SJCRH30 (cell line): Measurements from ENCODE around the gene CYP27C1. TPM values are rescaled to one million over a fixed set of nuclear protein-coding genes. Genes with fewer than 3 reads are reported as not detected.

Experiments used
- DNase-seq, 2 experiments: peaks; one replicate each; pipeline ENCODE4 v3.0.0-alpha.2; 2015 to 2020
- H3K27ac ChIP-seq: fragments of 250-450 bp; sonication (Bioruptor Pico); 2 replicates; pipeline ENCODE4 v1.5.1; 2020; ENCODE audit warnings: mild to moderate bottlenecking, moderate library complexity
- H3K27me3 ChIP-seq: fragments of 250-450 bp; sonication (Bioruptor Pico); 2 replicates; pipeline ENCODE4 v1.5.1; 2020; ENCODE audit warnings: mild to moderate bottlenecking, moderate library complexity
- H3K36me3 ChIP-seq: fragments of 250-450 bp; sonication (Bioruptor Pico); 2 replicates; pipeline ENCODE4 v1.5.1; 2020; ENCODE audit warnings: mild to moderate bottlenecking, moderate library complexity
- H3K4me1 ChIP-seq: fragments of 250-450 bp; sonication (Bioruptor Pico); 2 replicates; pipeline ENCODE4 v1.5.1; 2020; ENCODE audit warnings: mild to moderate bottlenecking, moderate library complexity
- H3K4me3 ChIP-seq: fragments of 250-450 bp; sonication (Bioruptor Pico); 2 replicates; pipeline ENCODE4 v1.5.1; 2020; ENCODE audit warnings: mild to moderate bottlenecking, moderate library complexity
- H3K9me3 ChIP-seq: fragments of 250-450 bp; sonication (Bioruptor Pico); replicated peaks from 2 replicates; pipeline ENCODE4 v1.5.1; 2020; ENCODE audit warnings: mild to moderate bottlenecking, moderate library complexity
- total RNA-seq: library from RNA; depleted of rRNA; stranded (reverse); fragments of >200 nt; shearing (Covaris generic); gene quantifications from 2 replicates; pipeline ENCODE4 v1.2.3, GENCODE V29; 2014

CYP27C1 gene
- total RNA-seq, 1 experiment from 2014 or later, result 0.30 TPM

DNA sequence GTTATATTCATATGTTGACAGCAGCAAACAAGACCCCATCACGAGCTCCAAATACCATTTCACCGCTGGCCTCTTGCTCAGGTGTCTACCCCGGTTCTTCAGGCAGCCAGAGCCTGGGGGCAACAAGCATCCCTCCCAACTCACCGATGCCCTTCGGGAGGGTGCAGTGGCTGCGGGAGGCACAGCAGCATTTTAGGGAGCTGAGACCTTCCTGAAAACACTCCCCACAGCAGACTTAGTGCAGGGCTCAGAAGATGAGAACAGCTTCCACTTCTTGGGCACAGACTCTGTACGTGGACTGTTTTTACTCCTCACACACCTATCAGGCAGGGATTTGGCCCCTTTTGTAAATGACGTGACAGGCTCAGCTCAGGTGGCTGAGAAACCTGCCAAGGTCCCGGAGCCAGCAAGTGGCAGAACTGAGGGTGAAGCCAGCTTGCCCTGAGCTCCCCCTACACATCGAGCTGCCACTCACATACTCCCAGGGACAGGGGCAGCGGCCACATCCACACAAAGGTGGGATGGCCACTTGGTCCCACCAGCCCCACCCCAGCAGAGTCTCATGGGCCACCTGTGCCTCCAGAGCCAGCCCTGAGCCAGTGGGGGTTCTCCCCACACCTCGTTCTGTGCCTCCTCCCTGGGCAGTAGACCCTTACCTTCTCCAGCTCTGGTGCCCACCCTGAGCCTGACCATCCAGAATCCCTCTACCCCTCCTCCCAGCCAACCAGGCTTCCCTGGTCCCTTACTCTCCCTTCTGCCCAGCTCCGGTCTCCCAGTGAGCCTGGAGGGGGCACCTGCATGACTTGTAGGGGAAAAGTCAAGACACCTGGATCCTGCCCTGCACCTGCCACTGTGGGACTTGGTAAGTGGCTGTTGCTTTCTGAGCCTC lies 28.5 kb downstream of the CYP27C1 start:
- no peak for DNase-seq
- H3K36me3 ChIP-seq, result no peaks in the 10 kb centered on the region
- H3K4me1 ChIP-seq, result no peaks in the 10 kb centered on the region
- no peak overlapping the region for H3K27ac ChIP-seq
- no peak overlapping the region for H3K4me3 ChIP-seq
- H3K9me3 ChIP-seq, result no peaks in the 10 kb centered on the region
- no peaks in the 10 kb centered on the region for H3K27me3 ChIP-seq

DNA sequence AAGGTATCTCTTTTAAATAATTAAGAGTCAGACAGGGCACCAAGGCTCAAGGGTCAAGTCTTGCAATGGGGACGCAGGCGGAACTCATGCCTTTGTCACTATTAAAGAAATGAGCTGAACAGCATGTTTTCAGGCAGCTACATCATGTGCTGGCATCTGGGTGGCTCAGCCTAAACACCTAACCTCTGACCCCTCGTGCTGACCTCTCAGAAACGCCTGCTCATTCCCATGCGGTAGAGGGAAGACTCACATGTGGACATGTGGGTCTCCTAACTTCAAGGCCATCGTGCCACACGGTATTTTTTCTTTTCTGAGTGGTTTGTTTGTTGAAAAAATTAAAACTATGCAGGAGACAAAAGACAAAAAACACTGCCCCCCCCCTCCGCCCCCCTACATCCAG lies 31.3 kb downstream of the CYP27C1 start:
- Histone ChIP-seq H3K4me3 (no peak overlapping the region), H3K36me3 (no peaks in the 10 kb centered on the region), H3K27me3 (no peaks in the 10 kb centered on the region), H3K27ac (no peak overlapping the region), H3K9me3 (no peaks in the 10 kb centered on the region), H3K4me1 (no peaks in the 10 kb centered on the region)
- DNase-seq, result no peak

GRCh38 chr2:127187831-127188230 lies 32.3 kb downstream of the CYP27C1 start:
- DNase-seq, result no peak
- Histone ChIP-seq H3K9me3 (no peaks in the 10 kb centered on the region), H3K4me1 (no peaks in the 10 kb centered on the region), H3K36me3 (no peaks in the 10 kb centered on the region), H3K4me3 (no peak overlapping the region), H3K27me3 (no peaks in the 10 kb centered on the region), H3K27ac (no peak overlapping the region)

DNA sequence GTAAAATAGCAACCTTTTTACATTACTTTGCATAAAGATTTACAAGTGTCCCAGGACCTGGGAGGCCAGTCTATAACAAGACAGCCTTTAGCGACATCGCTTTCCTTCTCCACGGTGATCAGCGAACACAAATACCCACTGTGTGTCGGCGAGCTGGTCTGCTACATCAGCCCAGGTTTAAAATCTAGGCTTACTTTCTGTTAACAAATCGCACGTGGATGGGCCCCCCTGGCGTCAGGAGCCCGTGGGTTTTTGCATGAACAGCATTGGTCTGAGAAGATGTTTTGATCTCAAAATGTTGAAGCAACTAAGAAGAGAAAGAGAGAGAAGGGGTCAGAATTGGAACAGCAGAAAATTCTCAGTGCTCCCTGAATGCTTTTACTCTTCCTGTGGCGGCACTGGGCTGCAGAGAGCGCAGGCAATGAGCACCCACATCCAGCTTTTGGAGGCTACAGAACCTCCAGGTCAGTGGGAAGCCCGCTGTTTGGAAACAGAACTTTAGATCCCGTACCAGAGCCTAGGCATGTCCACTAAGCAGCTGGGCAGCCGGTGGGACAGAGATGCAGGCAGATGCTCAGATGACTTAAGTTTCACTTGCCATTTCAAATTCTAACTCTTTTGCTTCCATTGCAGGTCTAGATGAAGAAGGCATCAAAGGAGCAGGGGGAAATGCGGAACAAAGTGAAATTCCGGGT lies 32.9 kb downstream of the CYP27C1 start:
- no peak for DNase-seq
- H3K9me3 ChIP-seq, result no peaks in the 10 kb centered on the region
- H3K27me3 ChIP-seq, result no peaks in the 10 kb centered on the region
- H3K4me1 ChIP-seq, result no peaks in the 10 kb centered on the region
- H3K4me3 ChIP-seq, result no peak overlapping the region
- H3K36me3 ChIP-seq, result no peaks in the 10 kb centered on the region
- H3K27ac ChIP-seq, result no peak overlapping the region

DNA sequence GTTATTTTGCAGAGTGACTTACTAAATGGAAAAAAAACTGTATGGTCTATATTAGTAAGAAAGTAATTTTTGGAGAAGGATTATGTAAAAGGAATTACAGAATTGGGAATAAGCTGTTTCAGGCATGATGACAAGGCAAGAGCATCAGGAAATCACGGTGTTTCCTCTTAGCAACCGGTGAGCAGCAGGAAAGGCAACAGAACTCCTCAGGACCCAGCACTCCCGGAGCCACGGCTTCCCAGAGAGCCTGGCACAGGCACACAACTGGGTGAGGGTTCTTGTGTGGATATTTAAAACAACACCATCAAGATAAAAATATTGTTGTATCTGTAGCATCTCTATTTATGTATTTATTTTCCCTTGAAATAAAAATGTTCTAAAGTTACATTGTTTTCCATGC lies 34.4 kb downstream of the CYP27C1 start:
- Histone ChIP-seq H3K36me3 (no peaks in the 10 kb centered on the region), H3K4me1 (no peaks in the 10 kb centered on the region), H3K4me3 (no peak overlapping the region), H3K27ac (no peak overlapping the region), H3K27me3 (no peaks in the 10 kb centered on the region), H3K9me3 (no peaks in the 10 kb centered on the region)
- DNase-seq, result no peak

- Histone ChIP-seq H3K27ac (no peak overlapping the region), H3K36me3 (no peaks in the 10 kb centered on the region), H3K9me3 (no peaks in the 10 kb centered on the region), H3K4me3 (no peak overlapping the region), H3K27me3 (no peaks in the 10 kb centered on the region), H3K4me1 (no peaks in the 10 kb centered on the region)
- DNase-seq, result no peak
Measured at GRCh38 chr2:127185093-127185492, 35.0 kb downstream of the CYP27C1 start.

GRCh38 chr2:127183771-127184170 lies 36.3 kb downstream of the CYP27C1 start:
- Histone ChIP-seq H3K9me3 (no peaks in the 10 kb centered on the region), H3K4me1 (no peaks in the 10 kb centered on the region), H3K36me3 (no peaks in the 10 kb centered on the region), H3K4me3 (no peak overlapping the region), H3K27ac (no peak overlapping the region), H3K27me3 (no peaks in the 10 kb centered on the region)
- no peak for DNase-seq

DNA sequence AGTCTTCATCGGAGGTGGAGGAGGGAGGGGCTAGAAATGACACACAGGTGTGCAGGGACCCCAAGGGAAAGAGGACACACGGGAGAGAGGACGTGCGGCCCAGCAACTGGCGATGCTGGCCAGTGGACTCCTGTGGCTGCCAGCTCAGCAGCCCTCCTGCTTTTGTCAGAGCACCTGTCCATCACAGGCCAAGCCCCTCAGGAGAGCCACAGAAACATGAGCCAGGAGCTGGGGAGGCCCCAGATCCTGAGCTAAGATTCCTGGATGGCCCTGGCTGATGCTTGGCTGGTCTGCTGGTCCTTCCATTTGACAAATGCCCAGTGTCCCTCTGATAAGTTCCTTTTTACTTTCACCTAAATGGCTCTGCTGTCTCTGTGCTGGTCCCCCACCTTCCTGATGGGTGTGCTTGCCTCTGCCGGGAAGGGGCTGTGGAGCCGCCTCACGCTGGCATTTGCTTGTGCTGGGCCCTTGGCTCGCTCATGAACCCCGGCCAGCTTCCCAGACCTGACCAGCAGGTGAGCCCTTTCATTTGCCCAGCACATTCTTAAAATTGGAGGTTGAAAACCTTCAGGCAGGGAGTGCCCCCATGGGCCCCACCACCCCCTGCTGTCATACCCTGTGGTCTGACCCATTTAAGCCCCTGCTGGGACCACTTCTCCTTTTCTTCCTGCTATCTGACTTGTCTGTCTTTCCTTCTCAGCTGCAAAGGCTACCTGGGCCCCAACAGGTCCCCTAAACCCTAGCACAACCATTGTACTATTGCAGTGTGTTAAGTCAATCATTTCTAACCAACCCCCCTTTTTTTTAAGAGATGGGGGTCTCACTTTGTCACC lies 37.3 kb downstream of the CYP27C1 start:
- Histone ChIP-seq H3K36me3 (no peaks in the 10 kb centered on the region), H3K27ac (no peak overlapping the region), H3K9me3 (no peaks in the 10 kb centered on the region; the same call in 1 of the 2 replicates), H3K4me1 (no peaks in the 10 kb centered on the region), H3K27me3 (no peaks in the 10 kb centered on the region), H3K4me3 (no peak overlapping the region)
- DNase-seq, result no peak

DNA sequence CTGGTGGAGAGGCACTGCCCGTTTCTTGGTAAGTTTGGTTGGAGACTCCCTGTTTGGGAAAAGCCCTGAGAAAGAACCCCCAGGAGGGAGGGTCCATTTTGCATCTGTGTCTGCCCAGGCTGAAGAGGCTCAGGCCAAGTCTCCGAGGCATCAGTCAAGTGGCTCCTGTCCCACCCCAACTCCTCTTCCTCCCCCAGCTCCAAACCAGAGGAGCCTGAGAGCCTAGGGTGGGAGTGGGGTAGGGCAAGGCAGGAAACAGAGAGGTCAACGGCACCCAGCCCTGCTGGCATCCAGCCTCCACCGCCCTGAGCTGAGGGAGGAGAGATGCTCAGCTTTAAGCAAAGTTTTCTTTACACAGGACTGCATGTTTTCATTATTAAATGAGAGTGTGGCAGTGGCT lies 38.2 kb downstream of the CYP27C1 start:
- Histone ChIP-seq H3K27ac (no peak overlapping the region), H3K4me1 (no peaks in the 10 kb centered on the region), H3K4me3 (no peak overlapping the region), H3K9me3 (no peaks in the 10 kb centered on the region; the same call in 1 of the 2 replicates), H3K36me3 (no peaks in the 10 kb centered on the region), H3K27me3 (no peaks in the 10 kb centered on the region)
- DNase-seq, result no peak

GRCh38 chr2:127179766-127180165 lies 40.3 kb downstream of the CYP27C1 start:
- H3K27ac ChIP-seq, result no peak overlapping the region
- no peaks in the 10 kb centered on the region for H3K36me3 ChIP-seq
- H3K4me1 ChIP-seq, result no peaks in the 10 kb centered on the region
- no peak overlapping the region for H3K4me3 ChIP-seq
- H3K9me3 ChIP-seq, result no peaks in the 10 kb centered on the region; the same call in 1 of the 2 replicates
- DNase-seq, result no peak
- no peaks in the 10 kb centered on the region for H3K27me3 ChIP-seq

GRCh38 chr2:127177617-127178263 lies 42.4 kb downstream of the CYP27C1 start:
- Histone ChIP-seq H3K4me3 (no peak overlapping the region), H3K9me3 (no peaks in the 10 kb centered on the region; the same call in 1 of the 2 replicates), H3K4me1 (no peaks in the 10 kb centered on the region), H3K27ac (no peak overlapping the region), H3K27me3 (no peaks in the 10 kb centered on the region), H3K36me3 (no peaks in the 10 kb centered on the region)
- no peak for DNase-seq

GRCh38 chr2:127176371-127177311 lies 43.5 kb downstream of the CYP27C1 start:
- no peaks in the 10 kb centered on the region for H3K36me3 ChIP-seq
- no peaks in the 10 kb centered on the region for H3K27me3 ChIP-seq
- H3K9me3 ChIP-seq, result no peaks in the 10 kb centered on the region; the same call in 1 of the 2 replicates
- DNase-seq, result no peak
- no peak overlapping the region for H3K27ac ChIP-seq
- no peaks in the 10 kb centered on the region for H3K4me1 ChIP-seq
- H3K4me3 ChIP-seq, result no peak overlapping the region

GRCh38 chr2:127175751-127176354 lies 44.2 kb downstream of the CYP27C1 start:
- Histone ChIP-seq H3K27me3 (no peaks in the 10 kb centered on the region), H3K4me3 (no peak overlapping the region), H3K27ac (no peak overlapping the region), H3K4me1 (no peaks in the 10 kb centered on the region), H3K9me3 (no peaks in the 10 kb centered on the region; the same call in 1 of the 2 replicates), H3K36me3 (no peaks in the 10 kb centered on the region)
- DNase-seq, result no peak
